ENCODE results near the gene KDM5A.

GRCh38 chr12:293199-293598 lies 95.9 kb downstream of the KDM5A start:
- TF ChIP-seq CTCF (IDR thresholded peaks at IDR 0.05; ENCODE audit: insufficient read depth, low read length) (no peak), POLR2AphosphoS5 (IDR thresholded peaks at IDR 0.05; ENCODE audit: low read depth) (no peak), SPI1 (IDR thresholded peaks at IDR 0.05; ENCODE audit: borderline replicate concordance, low read depth) (no peak)

Measured in HL-60 (cell line).